ENCODE data around the gene MRPL34. TPM values are rescaled to one million over a fixed set of nuclear protein-coding genes. Genes with fewer than 3 reads are reported as not detected.

Gene MRPL34
- total and polyA plus RNA-seq, 9 of the 15 experiments (the other 6 are each of a cell fraction or from before 2014, with no cell fraction given) = 11.5 to 256 (median 72.5) TPM

- TF ChIP-seq U2AF1 (optimal IDR thresholded peaks at IDR 0.05; ENCODE audit: low read depth, low read length) (no peak), EHMT2 (IDR thresholded peaks at IDR 0.05) (no peak), ZNF507 (tag; conservative IDR thresholded peaks at IDR 0.05) (no peak), ZNF79 (CRISPR knock-in tag; IDR thresholded peaks at IDR 0.05; ENCODE audit: low read depth) (no peak), TCF7 (IDR thresholded peaks at IDR 0.05; ENCODE audit: borderline replicate concordance) (no peak), BRF1 (IDR thresholded peaks at IDR 0.05; ENCODE audit: borderline replicate concordance, extremely low read depth, insufficient read length) (no peak), ZNF134 (CRISPR knock-in tag; conservative IDR thresholded peaks at IDR 0.05) (no peak), HMGN3 (IDR thresholded peaks at IDR 0.05; ENCODE audit: borderline replicate concordance, extremely low read depth, insufficient read length, low read depth, low read length) (no peak), NFIX (CRISPR knock-in tag; IDR thresholded peaks at IDR 0.05; ENCODE audit: low read depth) (0 out of 2 replicates have a peak, but pooled peaks have one; percentile 13), ZKSCAN1 (IDR thresholded peaks at IDR 0.05; ENCODE audit: low read depth, low read length) (peak; percentile 86), THRB (CRISPR knock-in tag; conservative IDR thresholded peaks at IDR 0.05) (no peak), KLF10 (CRISPR knock-in tag; IDR thresholded peaks at IDR 0.05) (no peak), PHF20 (IDR thresholded peaks at IDR 0.05; ENCODE audit: partially characterized antibody) (peak; percentile 11), ZNF766 (CRISPR knock-in tag; conservative IDR thresholded peaks at IDR 0.05) (no peak), MEF2A (IDR thresholded peaks at IDR 0.05; ENCODE audit: control insufficient read depth, low read depth, low read length) (no peak), ATF6 (CRISPR knock-in tag; IDR thresholded peaks at IDR 0.05) (no peak)
- TF ChIP-seq, protein P1, sequence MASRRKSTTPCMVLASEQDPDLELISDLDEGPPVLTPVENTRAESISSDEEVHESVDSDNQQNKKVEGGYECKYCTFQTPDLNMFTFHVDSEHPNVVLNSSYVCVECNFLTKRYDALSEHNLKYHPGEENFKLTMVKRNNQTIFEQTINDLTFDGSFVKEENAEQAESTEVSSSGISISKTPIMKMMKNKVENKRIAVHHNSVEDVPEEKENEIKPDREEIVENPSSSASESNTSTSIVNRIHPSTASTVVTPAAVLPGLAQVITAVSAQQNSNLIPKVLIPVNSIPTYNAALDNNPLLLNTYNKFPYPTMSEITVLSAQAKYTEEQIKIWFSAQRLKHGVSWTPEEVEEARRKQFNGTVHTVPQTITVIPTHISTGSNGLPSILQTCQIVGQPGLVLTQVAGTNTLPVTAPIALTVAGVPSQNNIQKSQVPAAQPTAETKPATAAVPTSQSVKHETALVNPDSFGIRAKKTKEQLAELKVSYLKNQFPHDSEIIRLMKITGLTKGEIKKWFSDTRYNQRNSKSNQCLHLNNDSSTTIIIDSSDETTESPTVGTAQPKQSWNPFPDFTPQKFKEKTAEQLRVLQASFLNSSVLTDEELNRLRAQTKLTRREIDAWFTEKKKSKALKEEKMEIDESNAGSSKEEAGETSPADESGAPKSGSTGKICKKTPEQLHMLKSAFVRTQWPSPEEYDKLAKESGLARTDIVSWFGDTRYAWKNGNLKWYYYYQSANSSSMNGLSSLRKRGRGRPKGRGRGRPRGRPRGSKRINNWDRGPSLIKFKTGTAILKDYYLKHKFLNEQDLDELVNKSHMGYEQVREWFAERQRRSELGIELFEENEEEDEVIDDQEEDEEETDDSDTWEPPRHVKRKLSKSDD (conservative IDR thresholded peaks at IDR 0.05; ENCODE audit: low read length) = 0 out of 2 replicates have a peak, but pooled peaks have one; percentile 50
- TF ChIP-seq, protein P2, sequence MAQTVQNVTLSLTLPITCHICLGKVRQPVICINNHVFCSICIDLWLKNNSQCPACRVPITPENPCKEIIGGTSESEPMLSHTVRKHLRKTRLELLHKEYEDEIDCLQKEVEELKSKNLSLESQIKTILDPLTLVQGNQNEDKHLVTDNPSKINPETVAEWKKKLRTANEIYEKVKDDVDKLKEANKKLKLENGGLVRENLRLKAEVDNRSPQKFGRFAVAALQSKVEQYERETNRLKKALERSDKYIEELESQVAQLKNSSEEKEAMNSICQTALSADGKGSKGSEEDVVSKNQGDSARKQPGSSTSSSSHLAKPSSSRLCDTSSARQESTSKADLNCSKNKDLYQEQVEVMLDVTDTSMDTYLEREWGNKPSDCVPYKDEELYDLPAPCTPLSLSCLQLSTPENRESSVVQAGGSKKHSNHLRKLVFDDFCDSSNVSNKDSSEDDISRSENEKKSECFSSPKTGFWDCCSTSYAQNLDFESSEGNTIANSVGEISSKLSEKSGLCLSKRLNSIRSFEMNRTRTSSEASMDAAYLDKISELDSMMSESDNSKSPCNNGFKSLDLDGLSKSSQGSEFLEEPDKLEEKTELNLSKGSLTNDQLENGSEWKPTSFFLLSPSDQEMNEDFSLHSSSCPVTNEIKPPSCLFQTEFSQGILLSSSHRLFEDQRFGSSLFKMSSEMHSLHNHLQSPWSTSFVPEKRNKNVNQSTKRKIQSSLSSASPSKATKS (CRISPR knock-in tag; IDR thresholded peaks at IDR 0.05) = no peak
Measured at GRCh38 chr19:17335575-17335974, 29.9 kb downstream of the MRPL34 start (continued).

Measured in K562 (cell line).